Endothelial cell of umbilical vein (primary cell): ENCODE data around the gene DAB2IP. TPM values are rescaled to one million over a fixed set of nuclear protein-coding genes. Genes with fewer than 3 reads are reported as not detected.

Experiments
- BruUV-seq: library from RNA; stranded (reverse); fragments of 400-500 nt; replicated peaks from 2 replicates; lab custom pipeline; 2021; lab: Mats Ljungman, UMichigan
- CTCF ChIA-PET: fragments of 300-600, 350-600 bp; sonication (Branson Sonifier 250); formaldehyde crosslinking; loops from one replicate; lab custom pipeline; 2021; ENCODE audit warnings: antibody characterized with exemption, inconsistent platforms; lab: Charles Lee
- POLR2A ChIA-PET: fragments of 300-600, 350-600 bp; sonication (Branson Sonifier 250); formaldehyde crosslinking; loops from one replicate; lab custom pipeline; 2021; ENCODE audit warnings: antibody characterized with exemption, inconsistent platforms; lab: Charles Lee
- DNase-seq: peaks from one replicate; pipeline ENCODE4 v3.0.0-alpha.2; 2011; ENCODE audit warnings: low read depth, low spot score
- FAIRE-seq: peaks from 2 replicates; lab custom pipeline; 2011; peaks lifted over from hg19 to GRCh38; lab: Jason Lieb, UNC
- H2AFZ ChIP-seq: 2 replicates; pipeline ENCODE4 v1.6.0; 2012; ENCODE audit warnings: low read depth, low read length, control low read depth, inconsistent platforms
- H3K27ac ChIP-seq: 2 replicates; pipeline ENCODE4 v1.5.1; 2011; ENCODE audit warnings: low read depth, mild to moderate bottlenecking, control low read depth, low read length, moderate library complexity; ENCODE audit not compliant: insufficient read depth
- H3K27me3 ChIP-seq, 2 experiments: 2 replicates each; pipeline versions ENCODE4 v1.6.0 to v1.6.1; 2011; ENCODE audit warnings: low read length in 2 of 2, mixed read lengths in 1 of 2; ENCODE audit not compliant: control insufficient read depth in 2 of 2, insufficient read depth in 2 of 2
- H3K36me3 ChIP-seq, 2 experiments: 2 replicates in 1 of 2; 3 replicates in 1 of 2; pipeline ENCODE4 v1.5.1; 2011; ENCODE audit warnings: low read length in 2 of 2, mild to moderate bottlenecking in 1 of 2, moderate library complexity in 1 of 2; ENCODE audit not compliant: control insufficient read depth in 2 of 2, insufficient read depth in 2 of 2; ENCODE audit errors: extremely low read depth in 1 of 2
- H3K4me1 ChIP-seq: 3 replicates; pipeline ENCODE4 v1.5.1; 2011; ENCODE audit warnings: mild to moderate bottlenecking, low read length; ENCODE audit not compliant: control insufficient read depth, insufficient read depth; ENCODE audit errors: extremely low read depth
- H3K4me2 ChIP-seq: 2 replicates; pipeline ENCODE4 v1.6.1; 2011; ENCODE audit warnings: low read length, control low read depth, mixed read lengths; ENCODE audit not compliant: insufficient read depth
- H3K4me3 ChIP-seq, 3 experiments: fragments of 200-600 bp in 1 of 3; sonication (generic), shearing (Covaris generic) in 1 of 3; replicated peaks in 1 of 3; 2 replicates each; pipeline ENCODE4 v1.5.1; 2011 to 2016; ENCODE audit warnings: control low read depth in 3 of 3, low read length in 3 of 3, mild to moderate bottlenecking in 2 of 3, inconsistent platforms in 1 of 3, low read depth in 1 of 3, moderate library complexity in 1 of 3; ENCODE audit not compliant: insufficient read depth in 1 of 3
- H3K79me2 ChIP-seq: 2 replicates; pipeline ENCODE4 v1.6.0; 2012; ENCODE audit warnings: low read length, inconsistent platforms; ENCODE audit not compliant: control insufficient read depth, insufficient read depth
- H3K9ac ChIP-seq: replicated peaks from 2 replicates; pipeline ENCODE3; 2011; ENCODE audit warnings: low read length, control low read depth; ENCODE audit not compliant: insufficient read depth; ENCODE audit errors: extremely low read depth
- H3K9me1 ChIP-seq: replicated peaks from 3 replicates; pipeline ENCODE4 v1.6.0; 2011; ENCODE audit warnings: mild to moderate bottlenecking, low read length; ENCODE audit not compliant: control insufficient read depth, insufficient read depth; ENCODE audit errors: extremely low read depth
- H3K9me3 ChIP-seq: replicated peaks from 2 replicates; pipeline ENCODE4 v1.5.1; 2012; ENCODE audit warnings: low read length, inconsistent platforms; ENCODE audit not compliant: control insufficient read depth, insufficient read depth
- H4K20me1 ChIP-seq: replicated peaks from 2 replicates; pipeline ENCODE3; 2011; ENCODE audit warnings: mild to moderate bottlenecking, low read length; ENCODE audit not compliant: control insufficient read depth, insufficient read depth; ENCODE audit errors: extremely low read depth
- EZH2 ChIP-seq: IDR thresholded peaks from 2 replicates; pipeline ENCODE4 v1.6.1; 2012; ENCODE audit warnings: borderline replicate concordance, low read depth, mild to moderate bottlenecking, moderate library complexity, low read length, inconsistent platforms; ENCODE audit not compliant: severe bottlenecking
- FOS ChIP-seq: IDR thresholded peaks from 2 replicates; pipeline ENCODE4 v1.6.1; 2011; ENCODE audit warnings: mild to moderate bottlenecking, low read length, moderate library complexity, borderline replicate concordance; ENCODE audit not compliant: insufficient read depth
- GATA2 ChIP-seq: IDR thresholded peaks from 2 replicates; pipeline ENCODE4 v1.7.0; 2011; ENCODE audit warnings: low read depth, mild to moderate bottlenecking, moderate library complexity, mixed read lengths, low read length; ENCODE audit not compliant: insufficient read length, insufficient read depth
- JUN ChIP-seq: IDR thresholded peaks from 2 replicates; pipeline ENCODE4 v1.6.1; 2011; ENCODE audit warnings: borderline replicate concordance, low read depth; ENCODE audit not compliant: insufficient read length, insufficient read depth
- MAX ChIP-seq: IDR thresholded peaks from 2 replicates; pipeline ENCODE4 v1.6.1; 2011; ENCODE audit not compliant: insufficient read depth, insufficient read length
- MYC ChIP-seq: IDR thresholded peaks from one replicate; pipeline ENCODE4 v1.6.1; 2011; ENCODE audit warnings: mild to moderate bottlenecking, low read depth, low read length
- POLR2A ChIP-seq: IDR thresholded peaks from 2 replicates; pipeline ENCODE4 v1.6.1; 2012; ENCODE audit warnings: low read depth, mild to moderate bottlenecking, control low read depth, low read length
- POLR2AphosphoS5 ChIP-seq: IDR thresholded peaks from 2 replicates; pipeline ENCODE4 v1.6.1; 2012; ENCODE audit warnings: low read depth, mild to moderate bottlenecking, control low read depth, low read length, moderate library complexity; ENCODE audit not compliant: insufficient read depth
- dilution Hi-C: fragments of 300-500 bp; cut with MboI; formaldehyde crosslinking; loops from one replicate; pipeline ENCODE4 v1.15.0; 2019; ENCODE audit warnings: low sequenced_read_pairs; ENCODE audit not compliant: extremely low pct_ligation_motif_present
- intact Hi-C: fragments of 100-400 bp; cut with micrococcal nuclease; formaldehyde crosslinking; loops from one replicate; pipeline ENCODE4 v1.10.0; 2022
- polyA plus RNA-seq, 4 experiments: library from polyadenylated mRNA; depleted of rRNA in 3 of 4; stranded (reverse) in 3 of 4; unstranded in 1 of 4; fragments of >200 nt; gene quantifications; 2 replicates each; pipeline versions ENCODE4 v1.2.1 to v1.2.3, GENCODE V29; 2011 to 2012; ENCODE audit warnings: missing spikeins in 1 of 4
- total RNA-seq: library from RNA; stranded (reverse); gene quantifications from 2 replicates; pipeline ENCODE4 v1.2.3, GENCODE V29; 2021
- TF ChIP-seq, protein P1 (sequence below), 2 donors: IDR thresholded peaks; 1 replicate in 1 of 2; 2 replicates in 1 of 2; pipeline ENCODE4 v1.5.1; 2011; ENCODE audit warnings: low read length in 2 of 2, mild to moderate bottlenecking in 2 of 2, moderate library complexity in 2 of 2, control low read depth in 1 of 2, inconsistent platforms in 1 of 2, low read depth in 1 of 2; ENCODE audit not compliant: insufficient read depth in 1 of 2; ENCODE audit errors: extremely low read depth in 1 of 2

Gene DAB2IP
- total and polyA plus RNA-seq, 2 donors (not counting 3 experiments of a cell fraction or from before 2014, with no cell fraction given): 29.2 to 53.6 TPM

GRCh38 chr9:121783111-121783510 is 131.7 kb downstream of the DAB2IP start:
- H3K36me3 ChIP-seq: peaks cover 0 to 34% of the 10 kb centered on the region in 2 experiments
- H3K4me3 ChIP-seq: no peak overlapping the region
- ChIA-PET CTCF (no interaction called here), POLR2A (no interaction called here)
- no peaks in the 10 kb centered on the region for H3K9me3 ChIP-seq
- H3K9ac ChIP-seq: no peak overlapping the region
- dilution Hi-C loops (no loop called here), intact Hi-C loops (no loop called here)
- no peaks in the 10 kb centered on the region for H3K79me2 ChIP-seq
- H3K4me2 ChIP-seq: no peak overlapping the region
- no peak overlapping the region for H2AFZ ChIP-seq
- TF ChIP-seq FOS (no peak), MYC (no peak), EZH2 (no peak), JUN (no peak), POLR2AphosphoS5 (no peak), GATA2 (no peak), POLR2A (no peak), MAX (no peak)
- TF ChIP-seq, protein P1, sequence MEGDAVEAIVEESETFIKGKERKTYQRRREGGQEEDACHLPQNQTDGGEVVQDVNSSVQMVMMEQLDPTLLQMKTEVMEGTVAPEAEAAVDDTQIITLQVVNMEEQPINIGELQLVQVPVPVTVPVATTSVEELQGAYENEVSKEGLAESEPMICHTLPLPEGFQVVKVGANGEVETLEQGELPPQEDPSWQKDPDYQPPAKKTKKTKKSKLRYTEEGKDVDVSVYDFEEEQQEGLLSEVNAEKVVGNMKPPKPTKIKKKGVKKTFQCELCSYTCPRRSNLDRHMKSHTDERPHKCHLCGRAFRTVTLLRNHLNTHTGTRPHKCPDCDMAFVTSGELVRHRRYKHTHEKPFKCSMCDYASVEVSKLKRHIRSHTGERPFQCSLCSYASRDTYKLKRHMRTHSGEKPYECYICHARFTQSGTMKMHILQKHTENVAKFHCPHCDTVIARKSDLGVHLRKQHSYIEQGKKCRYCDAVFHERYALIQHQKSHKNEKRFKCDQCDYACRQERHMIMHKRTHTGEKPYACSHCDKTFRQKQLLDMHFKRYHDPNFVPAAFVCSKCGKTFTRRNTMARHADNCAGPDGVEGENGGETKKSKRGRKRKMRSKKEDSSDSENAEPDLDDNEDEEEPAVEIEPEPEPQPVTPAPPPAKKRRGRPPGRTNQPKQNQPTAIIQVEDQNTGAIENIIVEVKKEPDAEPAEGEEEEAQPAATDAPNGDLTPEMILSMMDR (IDR thresholded peaks at IDR 0.05; ENCODE audit: extremely low read depth in 1 of 2, insufficient read depth in 1 of 2, low read depth in 1 of 2, low read length in 2 of 2): no peak
- H3K27me3 ChIP-seq: no peaks in the 10 kb centered on the region
- no TSS peak for BruUV-seq
- no peaks in the 10 kb centered on the region for H4K20me1 ChIP-seq
- no peak for DNase-seq
- no peaks in the 10 kb centered on the region for H3K9me1 ChIP-seq
- FAIRE-seq: no peak
- H3K4me1 ChIP-seq: peaks cover 4% of the 10 kb centered on the region
- H3K27ac ChIP-seq: no peak overlapping the region
